Colonic mucosa (tissue), 4 donors: ENCODE results near the gene P2RY2. TPM values are rescaled to one million over a fixed set of nuclear protein-coding genes. Genes with fewer than 3 reads are reported as not detected.

Experiments used
- DNase-seq: peaks from one replicate; pipeline ENCODE4 v3.0.0-alpha.2; 2020
- H3K27ac ChIP-seq: fragments of 200-600 bp; one replicate; pipeline ENCODE4 v1.8.0; 2021
- H3K27me3 ChIP-seq: fragments of 200-600 bp; one replicate; pipeline ENCODE4 v1.8.0; 2021
- H3K36me3 ChIP-seq: fragments of 200-600 bp; one replicate; pipeline ENCODE4 v1.8.0; 2021
- H3K4me1 ChIP-seq: fragments of 200-600 bp; one replicate; pipeline ENCODE4 v1.8.0; 2021; ENCODE audit warnings: mild to moderate bottlenecking
- H3K4me3 ChIP-seq: fragments of 200-600 bp; one replicate; pipeline ENCODE4 v1.8.0; 2021
- H3K9ac ChIP-seq, 2 donors: one replicate each; pipeline ENCODE4 v1.7.0; 2013; ENCODE audit warnings: control low read depth in 2 of 2, low read depth in 2 of 2, low read length in 2 of 2
- H3K9me3 ChIP-seq: fragments of 200-600 bp; one replicate; pipeline ENCODE4 v1.8.0; 2021
- intact Hi-C: fragments of 100-400 bp; cut with DNase I; formaldehyde crosslinking; loops from one replicate; pipeline ENCODE4 v1.14.1; 2022
- total RNA-seq, 2 donors: library from RNA; stranded (reverse); fragmentation: NEBNext Ultra II Directional in 1 of 2; extraction: Animal tissue kit (Norgen Biotek cat#: 25700) in 1 of 2; gene quantifications; one replicate each; pipeline ENCODE4 v1.2.1, GENCODE V29; 2021
- TF ChIP-seq, protein P1 (sequence below): fragments of 200-600 bp; IDR thresholded peaks from one replicate; pipeline ENCODE4 v1.8.0; 2022; ENCODE audit warnings: antibody characterized with exemption, mild to moderate bottlenecking
- donor health status: healthy.
- donor health status: DM: no; HTN: no; CAD: no.
- donor health status: DM: no; HTN: no; CAD: no.

The P2RY2 gene
- total RNA-seq, 2 donors from 2014 or later = 17.6 to 27.4 TPM

DNA sequence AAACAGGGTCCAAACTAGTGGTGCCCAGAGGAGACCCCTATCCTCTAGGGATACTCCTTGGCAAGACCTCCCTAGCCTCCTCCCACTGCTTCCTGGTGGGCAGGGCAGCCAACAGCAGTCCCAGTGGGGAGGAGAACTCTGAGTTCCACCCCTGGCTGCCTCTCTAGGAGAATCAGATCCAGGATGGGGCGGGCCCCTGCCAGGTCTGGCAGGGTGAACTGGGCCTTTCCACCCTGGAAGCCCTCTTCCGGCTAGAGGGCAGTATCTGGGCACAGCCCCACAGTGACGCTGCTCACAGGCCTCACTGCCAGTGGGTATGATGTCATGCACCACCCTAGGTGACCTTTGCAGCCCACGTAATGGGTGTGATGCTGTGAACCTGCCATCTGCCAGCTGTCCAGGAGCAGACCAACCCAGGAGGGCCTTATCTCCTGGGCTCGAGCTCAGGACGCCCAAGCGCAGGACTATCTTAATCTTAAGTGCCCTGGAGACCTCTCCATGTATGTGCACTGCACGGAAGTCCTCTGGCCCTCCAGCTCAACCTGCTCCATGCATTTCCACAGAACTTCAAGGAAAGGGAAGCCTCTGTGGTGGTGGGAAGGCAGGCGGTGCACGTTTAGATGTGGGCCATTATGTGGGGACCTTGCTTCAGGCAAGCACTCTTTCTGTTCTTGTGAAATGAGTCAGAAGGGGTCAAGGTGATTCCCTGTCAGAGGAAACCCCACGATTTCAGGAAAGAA, 44.2 kb upstream of the P2RY2 start:
- Histone ChIP-seq H3K9me3 (no peaks in the 10 kb centered on the region), H3K4me1 (no peaks in the 10 kb centered on the region), H3K9ac (no peak overlapping the region), H3K36me3 (no peaks in the 10 kb centered on the region), H3K27ac (no peak overlapping the region), H3K27me3 (no peaks in the 10 kb centered on the region), H3K4me3 (no peak overlapping the region)
- DNase-seq = no peak
- intact Hi-C loops = no loop called here
- TF ChIP-seq, protein P1, sequence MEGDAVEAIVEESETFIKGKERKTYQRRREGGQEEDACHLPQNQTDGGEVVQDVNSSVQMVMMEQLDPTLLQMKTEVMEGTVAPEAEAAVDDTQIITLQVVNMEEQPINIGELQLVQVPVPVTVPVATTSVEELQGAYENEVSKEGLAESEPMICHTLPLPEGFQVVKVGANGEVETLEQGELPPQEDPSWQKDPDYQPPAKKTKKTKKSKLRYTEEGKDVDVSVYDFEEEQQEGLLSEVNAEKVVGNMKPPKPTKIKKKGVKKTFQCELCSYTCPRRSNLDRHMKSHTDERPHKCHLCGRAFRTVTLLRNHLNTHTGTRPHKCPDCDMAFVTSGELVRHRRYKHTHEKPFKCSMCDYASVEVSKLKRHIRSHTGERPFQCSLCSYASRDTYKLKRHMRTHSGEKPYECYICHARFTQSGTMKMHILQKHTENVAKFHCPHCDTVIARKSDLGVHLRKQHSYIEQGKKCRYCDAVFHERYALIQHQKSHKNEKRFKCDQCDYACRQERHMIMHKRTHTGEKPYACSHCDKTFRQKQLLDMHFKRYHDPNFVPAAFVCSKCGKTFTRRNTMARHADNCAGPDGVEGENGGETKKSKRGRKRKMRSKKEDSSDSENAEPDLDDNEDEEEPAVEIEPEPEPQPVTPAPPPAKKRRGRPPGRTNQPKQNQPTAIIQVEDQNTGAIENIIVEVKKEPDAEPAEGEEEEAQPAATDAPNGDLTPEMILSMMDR = no peak

DNA sequence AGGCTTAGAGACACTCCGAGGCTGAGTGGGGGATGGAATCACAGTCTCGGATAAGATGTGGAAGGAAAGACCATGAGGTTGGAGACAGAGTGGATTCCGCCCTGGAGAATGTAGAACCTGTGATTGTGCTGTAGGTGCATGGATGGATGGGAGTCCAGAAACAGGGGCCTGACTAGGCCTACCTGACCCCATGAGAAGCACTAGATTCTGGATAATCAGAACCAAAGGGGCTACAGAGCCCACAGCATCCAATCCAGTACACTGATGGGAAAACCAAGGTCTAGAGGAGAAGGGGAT, 43.6 kb upstream of the P2RY2 start:
- Histone ChIP-seq H3K27ac (no peak overlapping the region), H3K4me1 (no peaks in the 10 kb centered on the region), H3K4me3 (no peak overlapping the region), H3K36me3 (no peaks in the 10 kb centered on the region), H3K9me3 (no peaks in the 10 kb centered on the region), H3K9ac (no peak overlapping the region), H3K27me3 (no peaks in the 10 kb centered on the region)
- intact Hi-C loops = no loop called here
- DNase-seq = no peak
- TF ChIP-seq, protein P1 = no peak

DNA sequence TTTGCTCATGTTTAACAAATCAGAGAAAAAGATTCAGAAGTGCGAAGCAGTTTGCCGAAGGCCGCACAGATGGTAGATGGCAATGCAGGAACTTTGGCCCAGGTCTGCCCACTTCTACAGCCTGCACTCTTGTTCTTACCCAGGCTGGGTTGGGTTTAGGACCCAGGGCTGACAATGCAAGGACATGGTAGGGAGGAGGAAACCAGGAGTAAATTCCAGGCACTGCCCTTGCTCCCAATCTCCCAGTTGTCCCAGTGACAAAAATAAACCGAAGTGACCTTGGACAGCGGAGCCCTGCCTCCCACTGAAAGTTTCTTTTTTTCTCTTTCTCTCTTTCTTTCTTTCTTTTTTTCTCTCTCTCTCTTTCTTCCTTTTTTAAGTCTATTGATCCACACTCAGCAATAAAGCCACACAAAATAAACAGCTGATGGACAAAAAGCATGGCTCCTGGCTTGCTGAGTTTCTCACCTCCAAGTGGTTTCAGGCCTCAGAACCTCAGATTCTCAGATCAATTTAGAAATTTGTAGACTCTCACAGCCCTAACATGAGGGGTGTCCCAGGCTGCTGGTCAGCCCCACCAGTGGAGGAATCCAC, 42.4 kb upstream of the P2RY2 start:
- no peaks in the 10 kb centered on the region for H3K4me1 ChIP-seq
- no peaks in the 10 kb centered on the region for H3K9me3 ChIP-seq
- H3K4me3 ChIP-seq = no peak overlapping the region
- no peaks in the 10 kb centered on the region for H3K36me3 ChIP-seq
- TF ChIP-seq, protein P1 = no peak
- no peaks in the 10 kb centered on the region for H3K27me3 ChIP-seq
- DNase-seq = no peak
- no peak overlapping the region for H3K9ac ChIP-seq
- H3K27ac ChIP-seq = no peak overlapping the region
- intact Hi-C loops = loop anchor here (5.0 kb wide), 1 partner anchor 453 kb away; no protein-coding TSS in a partner anchor

DNA sequence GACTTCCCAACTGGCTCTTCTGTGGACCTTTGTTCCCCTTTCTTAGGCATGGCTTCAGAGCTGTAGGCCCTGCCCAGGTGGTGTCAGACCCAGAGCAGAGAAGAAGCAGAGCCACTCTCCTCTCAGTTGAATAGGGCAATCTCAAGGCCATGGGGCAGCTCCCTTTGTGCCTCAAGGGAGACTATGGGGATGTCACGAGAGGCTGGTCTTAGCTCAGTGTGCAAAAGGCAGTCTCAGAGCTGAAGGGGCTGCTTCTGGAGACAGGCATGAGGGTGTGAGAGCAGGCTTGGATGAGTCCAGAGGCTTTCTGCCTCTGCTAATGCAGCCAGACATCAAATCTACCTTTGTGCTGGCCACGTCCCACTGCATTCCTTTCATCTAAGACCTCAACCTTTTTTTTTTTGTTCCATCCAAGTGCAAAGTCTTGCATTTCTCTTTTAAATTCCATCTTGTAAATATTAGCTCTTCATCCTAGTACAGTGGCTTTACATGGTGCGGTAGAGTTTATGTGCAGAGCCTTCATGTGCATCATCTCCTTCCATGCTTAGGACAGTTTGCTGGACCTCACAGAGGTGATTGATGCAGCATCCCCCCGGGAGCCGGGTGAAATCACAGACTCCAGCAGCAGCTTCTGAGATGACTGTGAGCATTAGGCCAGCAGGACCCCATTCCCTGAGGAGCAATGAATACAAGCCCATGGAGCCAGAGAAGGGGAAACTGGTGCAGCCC, 41.8 kb upstream of the P2RY2 start:
- TF ChIP-seq, protein P1 = no peak
- Histone ChIP-seq H3K4me3 (no peak overlapping the region), H3K27ac (no peak overlapping the region), H3K9me3 (no peaks in the 10 kb centered on the region), H3K36me3 (no peaks in the 10 kb centered on the region), H3K4me1 (no peaks in the 10 kb centered on the region), H3K27me3 (no peaks in the 10 kb centered on the region), H3K9ac (no peak overlapping the region)
- intact Hi-C loops = loop anchor here (5.0 kb wide), 1 partner anchor 454 kb away; no protein-coding TSS in a partner anchor
- no peak for DNase-seq

DNA sequence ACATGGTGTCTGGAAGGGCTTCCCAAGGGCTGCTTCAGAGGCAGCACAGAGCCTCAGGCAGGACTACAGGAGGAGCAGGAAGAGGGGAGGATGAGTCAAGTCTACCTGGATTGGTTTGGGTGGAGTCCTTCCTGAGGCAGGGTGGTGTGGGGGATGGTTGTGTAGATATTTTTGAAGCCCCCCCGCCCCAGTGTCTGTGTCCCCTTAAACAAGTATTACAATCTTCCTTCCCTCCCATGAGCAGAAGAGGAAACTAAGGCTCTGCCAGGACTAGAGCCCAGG, 41.3 kb upstream of the P2RY2 start:
- Histone ChIP-seq H3K4me1 (no peaks in the 10 kb centered on the region), H3K4me3 (no peak overlapping the region), H3K9me3 (no peaks in the 10 kb centered on the region), H3K27ac (no peak overlapping the region), H3K36me3 (no peaks in the 10 kb centered on the region), H3K27me3 (no peaks in the 10 kb centered on the region), H3K9ac (no peak overlapping the region)
- no peak for DNase-seq
- TF ChIP-seq, protein P1 = no peak
- intact Hi-C loops = loop anchor here (5.0 kb wide), 1 partner anchor 455 kb away; no protein-coding TSS in a partner anchor
